ENCODE measurements around the gene DDX24. TPM values are rescaled to one million over a fixed set of nuclear protein-coding genes. Genes with fewer than 3 reads are reported as not detected.

Gene DDX24
- total and polyA plus RNA-seq, 9 of the 15 experiments (the other 6 are each of a cell fraction or from before 2014, with no cell fraction given) = 82.4 to 175 (median 122) TPM

DNA sequence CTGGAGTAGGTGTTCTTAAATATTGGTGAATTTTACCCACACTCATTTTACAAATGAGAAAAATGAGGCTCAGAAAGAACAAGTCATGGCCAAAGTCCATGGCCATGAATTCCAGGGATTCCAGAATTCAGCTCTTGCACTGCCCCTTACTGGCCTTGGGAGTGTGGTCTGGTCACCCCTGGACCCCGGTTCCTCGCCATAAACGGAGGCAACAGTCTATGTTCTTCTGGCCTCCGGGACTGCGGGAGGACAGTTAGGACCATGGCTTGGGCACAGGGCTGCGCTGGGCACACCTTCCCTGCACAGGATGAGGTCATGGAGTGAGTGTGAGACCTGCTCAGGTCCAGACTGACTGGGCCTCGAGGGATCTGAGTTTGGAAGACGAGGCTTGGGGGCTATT is 77.0 kb downstream of the DDX24 start (continued):
- TF ChIP-seq GTF3C2 (IDR thresholded peaks at IDR 0.05; ENCODE audit: borderline replicate concordance, extremely low read depth, insufficient read length) (no peak), FOXM1 (IDR thresholded peaks at IDR 0.05; ENCODE audit: low read depth) (no peak), FOXM1 (CRISPR knock-in tag; IDR thresholded peaks at IDR 0.05; ENCODE audit: low read depth) (no peak), ZNF224 (CRISPR knock-in tag; IDR thresholded peaks at IDR 0.05) (no peak), MCM3 (IDR thresholded peaks at IDR 0.05) (no peak), GATA2 (CRISPR knock-in tag; IDR thresholded peaks at IDR 0.05) (no peak), CTCFL (IDR thresholded peaks at IDR 0.05; ENCODE audit: borderline replicate concordance, insufficient read depth, low read depth, low read length, poor library complexity, severe bottlenecking) (no peak), PTTG1 (tag; IDR thresholded peaks at IDR 0.05; ENCODE audit: low read depth) (no peak), ZNF274 (IDR thresholded peaks at IDR 0.05; ENCODE audit: borderline replicate concordance, low read depth, low read length) (no peak)
